Ascending aorta (tissue), 2 donors: ENCODE measurements around the gene CKLF. TPM values are rescaled to one million over a fixed set of nuclear protein-coding genes. Genes with fewer than 3 reads are reported as not detected.
A peak's percentile ranks its signal among the peaks of the same experiment; 100 is the strongest.

Experiments used
- DNase-seq, 2 donors: peaks; one replicate each; pipeline ENCODE4 v3.0.0-alpha.2; 2019; ENCODE audit warnings: low spot score in 2 of 2
- H3K27ac ChIP-seq, 2 donors: fragments of 200-600 bp; sonication (generic); one replicate each; pipeline ENCODE4 v1.5.1; 2016 to 2017; ENCODE audit warnings: mild to moderate bottlenecking in 1 of 2
- H3K27me3 ChIP-seq: fragments of 200-600 bp; sonication (generic); one replicate; pipeline ENCODE4 v1.5.1; 2017
- H3K36me3 ChIP-seq, 2 donors: fragments of 200-600 bp; sonication (generic); one replicate each; pipeline ENCODE4 v1.5.1; 2016
- H3K4me1 ChIP-seq, 2 donors: fragments of 200-600 bp; sonication (generic); one replicate each; pipeline ENCODE4 v1.5.1; 2016 to 2017; ENCODE audit warnings: mild to moderate bottlenecking in 1 of 2
- H3K4me3 ChIP-seq, 2 donors: fragments of 200-600 bp; sonication (generic); one replicate each; pipeline ENCODE4 v1.5.1; 2016 to 2017; ENCODE audit warnings: mild to moderate bottlenecking in 1 of 2
- H3K9me3 ChIP-seq, 2 donors: fragments of 200-600 bp; sonication (generic); one replicate each; pipeline ENCODE4 v1.5.1; 2016
- CTCF ChIP-seq, 3 experiments: fragments of 200-600 bp in 2 of 3; fragments of 450-650 bp in 1 of 3; sonication (generic) in 2 of 3; IDR thresholded peaks; one replicate each; pipeline ENCODE4 v1.5.1; 2016 to 2019; ENCODE audit warnings: antibody characterized with exemption in 3 of 3, mild to moderate bottlenecking in 1 of 3, moderate library complexity in 1 of 3
- intact Hi-C: fragments of 100-400 bp; cut with DNase I; formaldehyde crosslinking; loops from one replicate; pipeline ENCODE4 v1.15.1; 2023
- total RNA-seq: library from RNA; depleted of rRNA; stranded (reverse); fragments of >200 nt; gene quantifications from one replicate; pipeline ENCODE4 v1.1.0, GENCODE V29; 2016

The CKLF gene
- total RNA-seq, 1 donor from 2014 or later, result not detected

- Histone ChIP-seq H3K4me1 (no peaks in the 10 kb centered on the region), H3K4me3 (no peak overlapping the region), H3K36me3 (no peaks in the 10 kb centered on the region), H3K27me3 (no peaks in the 10 kb centered on the region), H3K9me3 (no peaks in the 10 kb centered on the region), H3K27ac (no peak overlapping the region)
- intact Hi-C loops, result no loop called here
- TF ChIP-seq CTCF (IDR thresholded peaks at IDR 0.05), result no peak
- DNase-seq, result no peak
These were observed 35.7 kb downstream of the CKLF start for GRCh38 chr16:66587881-66588600.

GRCh38 chr16:66588981-66589713, 36.8 kb downstream of the CKLF start:
- TF ChIP-seq CTCF (IDR thresholded peaks at IDR 0.05), result peak; percentile 35 to 72 (median 54)
- DNase-seq, result no peak
- Histone ChIP-seq H3K4me1 (no peaks in the 10 kb centered on the region), H3K36me3 (no peaks in the 10 kb centered on the region), H3K9me3 (no peaks in the 10 kb centered on the region), H3K4me3 (no peak overlapping the region), H3K27me3 (no peaks in the 10 kb centered on the region), H3K27ac (no peak overlapping the region)
- intact Hi-C loops, result loop anchor here (1.0 kb wide), 1 partner anchor 183 kb away; no protein-coding TSS in a partner anchor

- Histone ChIP-seq H3K27ac (no peak overlapping the region), H3K4me1 (no peaks in the 10 kb centered on the region), H3K36me3 (no peaks in the 10 kb centered on the region), H3K27me3 (no peaks in the 10 kb centered on the region), H3K4me3 (no peak overlapping the region), H3K9me3 (no peaks in the 10 kb centered on the region)
- no peak for TF ChIP-seq CTCF (IDR thresholded peaks at IDR 0.05)
- intact Hi-C loops, result no loop called here
- no peak for DNase-seq
These were observed 37.9 kb downstream of the CKLF start for GRCh38 chr16:66590322-66590721.

- Histone ChIP-seq H3K27me3 (no peaks in the 10 kb centered on the region), H3K4me1 (no peaks in the 10 kb centered on the region), H3K4me3 (no peak overlapping the region), H3K27ac (no peak overlapping the region), H3K36me3 (no peaks in the 10 kb centered on the region), H3K9me3 (no peaks in the 10 kb centered on the region)
- no peak for TF ChIP-seq CTCF (IDR thresholded peaks at IDR 0.05)
- intact Hi-C loops, result no loop called here
- DNase-seq, result no peak
These were observed 38.6 kb downstream of the CKLF start for GRCh38 chr16:66591018-66591417.

- H3K36me3 ChIP-seq, result no peaks in the 10 kb centered on the region
- no peak for DNase-seq
- no peaks in the 10 kb centered on the region for H3K9me3 ChIP-seq
- no peaks in the 10 kb centered on the region for H3K4me1 ChIP-seq
- no peak overlapping the region for H3K4me3 ChIP-seq
- no peaks in the 10 kb centered on the region for H3K27me3 ChIP-seq
- intact Hi-C loops, result no loop called here
- TF ChIP-seq CTCF (IDR thresholded peaks at IDR 0.05), result no peak
- no peak overlapping the region for H3K27ac ChIP-seq
These were observed 39.9 kb downstream of the CKLF start for GRCh38 chr16:66592241-66592640.
